ENCODE measurements around the gene DSPP.

Gene DSPP

GRCh38 chr4:87632469-87632868 lies 24.1 kb downstream of the DSPP start:
- DNase-seq = no peak

- DNase-seq = peak; percentile 55
These were observed 24.9 kb downstream of the DSPP start for GRCh38 chr4:87633243-87633642.

- no peak for DNase-seq
These were observed 36.0 kb downstream of the DSPP start for GRCh38 chr4:87644286-87644685.

GRCh38 chr4:87649980-87650379 lies 41.7 kb downstream of the DSPP start, which contains the start of gene DMP1:
Gene DMP1, plus strand, starts transcription at chr4:87650280. Its CDS starts 6,213 bp downstream, at chr4:87656493.
- no peak for DNase-seq

GRCh38 chr4:87650938-87651337 lies 42.6 kb downstream of the DSPP start:
- no peak for DNase-seq

- DNase-seq = no peak
These were observed 43.6 kb downstream of the DSPP start for GRCh38 chr4:87651941-87652340.

- no peak for DNase-seq
These were observed 46.2 kb downstream of the DSPP start for GRCh38 chr4:87654487-87655044.

- DNase-seq = no peak
These were observed 49.2 kb downstream of the DSPP start for GRCh38 chr4:87657525-87657924.

GRCh38 chr4:87659247-87659931 lies 51.1 kb downstream of the DSPP start:
- no peak for DNase-seq

GRCh38 chr4:87662871-87663270 lies 54.5 kb downstream of the DSPP start:
- no peak for DNase-seq

Data from NCI-H2171 treated with DMSO at 0.1 percent for 48 hours (cell line).